H1 (cell line): ENCODE results near the gene MORC3. TPM values are rescaled to one million over a fixed set of nuclear protein-coding genes. Genes with fewer than 3 reads are reported as not detected.

Experiments
- BRCA1 ChIP-seq: IDR thresholded peaks from 2 replicates; pipeline ENCODE4 v1.6.1; 2012; ENCODE audit warnings: low read depth, low read length, improper control_type of control experiment
- CBX8 ChIP-seq: fragments of 300-800, 300-1000 bp; sonication (generic); IDR thresholded peaks from 2 replicates; pipeline ENCODE4 v1.7.1; 2016; ENCODE audit warnings: low read depth, low read length, borderline replicate concordance
- CEBPB ChIP-seq: IDR thresholded peaks from 2 replicates; pipeline ENCODE4 v1.6.1; 2012; ENCODE audit warnings: low read depth, low read length
- GABPA ChIP-seq: IDR thresholded peaks from 2 replicates; pipeline ENCODE4 v1.6.1; 2011; ENCODE audit warnings: mild to moderate bottlenecking, low read length, moderate library complexity, borderline replicate concordance; ENCODE audit not compliant: insufficient read depth
- HDAC2 ChIP-seq, 2 experiments: fragments of 300-600 bp in 1 of 2; sonication (generic) in 1 of 2; IDR thresholded peaks; 2 replicates each; pipeline ENCODE4 v1.6.1; 2011 to 2012; ENCODE audit warnings: low read depth in 2 of 2, low read length in 2 of 2, mild to moderate bottlenecking in 2 of 2, moderate library complexity in 2 of 2, borderline replicate concordance in 1 of 2, inconsistent platforms in 1 of 2
- HDAC6 ChIP-seq: IDR thresholded peaks from one replicate; pipeline ENCODE4 v1.7.1; 2012; ENCODE audit warnings: low read depth, mild to moderate bottlenecking, inconsistent platforms, low read length, moderate library complexity
- RXRA ChIP-seq: IDR thresholded peaks from 2 replicates; pipeline ENCODE4 v1.6.1; 2011; ENCODE audit warnings: low read depth, mild to moderate bottlenecking, low read length, moderate library complexity; ENCODE audit not compliant: insufficient read depth
- TEAD4 ChIP-seq: IDR thresholded peaks from 2 replicates; pipeline ENCODE4 v1.6.1; 2012; ENCODE audit warnings: low read depth, low read length, inconsistent platforms, mixed read lengths
- ZNF274 ChIP-seq: IDR thresholded peaks from 2 replicates; pipeline ENCODE4 v1.7.0; 2012; ENCODE audit warnings: low read length, borderline replicate concordance; ENCODE audit errors: extremely low read depth
- polyA plus RNA-seq, 7 experiments: library from polyadenylated mRNA; depleted of rRNA in 3 of 7; stranded (reverse) in 5 of 7; unstranded in 2 of 7; fragments of >200 nt in 5 of 7; fragments of 200-250 nt in 2 of 7; gene quantifications; 1 replicate in 5 of 7; 2 replicates in 1 of 7; 4 replicates in 1 of 7; pipeline versions ENCODE4 v1.2.1 to v1.2.3, GENCODE V29; 2011 to 2013; ENCODE audit warnings: missing spikeins in 2 of 7, mixed read lengths in 2 of 7
- total RNA-seq: library from RNA; stranded (reverse); fragmentation: NEBNext Ultra II Directional; extraction: Animal tissue kit (Norgen Biotek cat#: 25700); gene quantifications from 2 replicates; pipeline ENCODE4 v1.2.1, GENCODE V29; 2021
- TF ChIP-seq, protein P1 (sequence below): fragments of 300-600 bp; sonication (generic); IDR thresholded peaks from 2 replicates; pipeline ENCODE4 v1.7.1; 2012; ENCODE audit warnings: low read length, moderate library complexity, mild to moderate bottlenecking, inconsistent platforms; ENCODE audit not compliant: insufficient replicate concordance
- TF ChIP-seq, protein P2 (sequence below): IDR thresholded peaks from 2 replicates; pipeline ENCODE4 v1.6.1; 2012; ENCODE audit warnings: inconsistent platforms

MORC3 gene
- total and polyA plus RNA-seq, 2 of the 8 experiments (the other 6 are each of a cell fraction or from before 2014, with no cell fraction given) = 5.0 to 20.4 TPM

DNA sequence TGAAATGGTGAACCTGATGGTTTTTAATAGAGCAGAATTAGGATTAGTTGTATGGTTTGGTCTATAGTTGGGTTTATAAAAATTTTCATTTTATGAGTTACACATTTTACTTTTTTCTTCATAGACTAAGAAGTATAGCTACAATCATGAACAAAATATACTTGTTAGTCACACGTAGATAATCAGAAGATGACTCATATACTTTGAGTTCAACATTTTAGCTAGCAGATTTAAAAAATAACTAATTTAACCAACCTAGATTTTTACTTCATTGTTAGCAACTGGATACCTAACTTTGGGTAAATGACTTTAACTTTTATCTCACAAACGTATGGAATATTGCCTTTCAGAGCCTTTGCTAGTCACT, 27.9 kb downstream of the MORC3 start (continued):
- TF ChIP-seq, protein P1, sequence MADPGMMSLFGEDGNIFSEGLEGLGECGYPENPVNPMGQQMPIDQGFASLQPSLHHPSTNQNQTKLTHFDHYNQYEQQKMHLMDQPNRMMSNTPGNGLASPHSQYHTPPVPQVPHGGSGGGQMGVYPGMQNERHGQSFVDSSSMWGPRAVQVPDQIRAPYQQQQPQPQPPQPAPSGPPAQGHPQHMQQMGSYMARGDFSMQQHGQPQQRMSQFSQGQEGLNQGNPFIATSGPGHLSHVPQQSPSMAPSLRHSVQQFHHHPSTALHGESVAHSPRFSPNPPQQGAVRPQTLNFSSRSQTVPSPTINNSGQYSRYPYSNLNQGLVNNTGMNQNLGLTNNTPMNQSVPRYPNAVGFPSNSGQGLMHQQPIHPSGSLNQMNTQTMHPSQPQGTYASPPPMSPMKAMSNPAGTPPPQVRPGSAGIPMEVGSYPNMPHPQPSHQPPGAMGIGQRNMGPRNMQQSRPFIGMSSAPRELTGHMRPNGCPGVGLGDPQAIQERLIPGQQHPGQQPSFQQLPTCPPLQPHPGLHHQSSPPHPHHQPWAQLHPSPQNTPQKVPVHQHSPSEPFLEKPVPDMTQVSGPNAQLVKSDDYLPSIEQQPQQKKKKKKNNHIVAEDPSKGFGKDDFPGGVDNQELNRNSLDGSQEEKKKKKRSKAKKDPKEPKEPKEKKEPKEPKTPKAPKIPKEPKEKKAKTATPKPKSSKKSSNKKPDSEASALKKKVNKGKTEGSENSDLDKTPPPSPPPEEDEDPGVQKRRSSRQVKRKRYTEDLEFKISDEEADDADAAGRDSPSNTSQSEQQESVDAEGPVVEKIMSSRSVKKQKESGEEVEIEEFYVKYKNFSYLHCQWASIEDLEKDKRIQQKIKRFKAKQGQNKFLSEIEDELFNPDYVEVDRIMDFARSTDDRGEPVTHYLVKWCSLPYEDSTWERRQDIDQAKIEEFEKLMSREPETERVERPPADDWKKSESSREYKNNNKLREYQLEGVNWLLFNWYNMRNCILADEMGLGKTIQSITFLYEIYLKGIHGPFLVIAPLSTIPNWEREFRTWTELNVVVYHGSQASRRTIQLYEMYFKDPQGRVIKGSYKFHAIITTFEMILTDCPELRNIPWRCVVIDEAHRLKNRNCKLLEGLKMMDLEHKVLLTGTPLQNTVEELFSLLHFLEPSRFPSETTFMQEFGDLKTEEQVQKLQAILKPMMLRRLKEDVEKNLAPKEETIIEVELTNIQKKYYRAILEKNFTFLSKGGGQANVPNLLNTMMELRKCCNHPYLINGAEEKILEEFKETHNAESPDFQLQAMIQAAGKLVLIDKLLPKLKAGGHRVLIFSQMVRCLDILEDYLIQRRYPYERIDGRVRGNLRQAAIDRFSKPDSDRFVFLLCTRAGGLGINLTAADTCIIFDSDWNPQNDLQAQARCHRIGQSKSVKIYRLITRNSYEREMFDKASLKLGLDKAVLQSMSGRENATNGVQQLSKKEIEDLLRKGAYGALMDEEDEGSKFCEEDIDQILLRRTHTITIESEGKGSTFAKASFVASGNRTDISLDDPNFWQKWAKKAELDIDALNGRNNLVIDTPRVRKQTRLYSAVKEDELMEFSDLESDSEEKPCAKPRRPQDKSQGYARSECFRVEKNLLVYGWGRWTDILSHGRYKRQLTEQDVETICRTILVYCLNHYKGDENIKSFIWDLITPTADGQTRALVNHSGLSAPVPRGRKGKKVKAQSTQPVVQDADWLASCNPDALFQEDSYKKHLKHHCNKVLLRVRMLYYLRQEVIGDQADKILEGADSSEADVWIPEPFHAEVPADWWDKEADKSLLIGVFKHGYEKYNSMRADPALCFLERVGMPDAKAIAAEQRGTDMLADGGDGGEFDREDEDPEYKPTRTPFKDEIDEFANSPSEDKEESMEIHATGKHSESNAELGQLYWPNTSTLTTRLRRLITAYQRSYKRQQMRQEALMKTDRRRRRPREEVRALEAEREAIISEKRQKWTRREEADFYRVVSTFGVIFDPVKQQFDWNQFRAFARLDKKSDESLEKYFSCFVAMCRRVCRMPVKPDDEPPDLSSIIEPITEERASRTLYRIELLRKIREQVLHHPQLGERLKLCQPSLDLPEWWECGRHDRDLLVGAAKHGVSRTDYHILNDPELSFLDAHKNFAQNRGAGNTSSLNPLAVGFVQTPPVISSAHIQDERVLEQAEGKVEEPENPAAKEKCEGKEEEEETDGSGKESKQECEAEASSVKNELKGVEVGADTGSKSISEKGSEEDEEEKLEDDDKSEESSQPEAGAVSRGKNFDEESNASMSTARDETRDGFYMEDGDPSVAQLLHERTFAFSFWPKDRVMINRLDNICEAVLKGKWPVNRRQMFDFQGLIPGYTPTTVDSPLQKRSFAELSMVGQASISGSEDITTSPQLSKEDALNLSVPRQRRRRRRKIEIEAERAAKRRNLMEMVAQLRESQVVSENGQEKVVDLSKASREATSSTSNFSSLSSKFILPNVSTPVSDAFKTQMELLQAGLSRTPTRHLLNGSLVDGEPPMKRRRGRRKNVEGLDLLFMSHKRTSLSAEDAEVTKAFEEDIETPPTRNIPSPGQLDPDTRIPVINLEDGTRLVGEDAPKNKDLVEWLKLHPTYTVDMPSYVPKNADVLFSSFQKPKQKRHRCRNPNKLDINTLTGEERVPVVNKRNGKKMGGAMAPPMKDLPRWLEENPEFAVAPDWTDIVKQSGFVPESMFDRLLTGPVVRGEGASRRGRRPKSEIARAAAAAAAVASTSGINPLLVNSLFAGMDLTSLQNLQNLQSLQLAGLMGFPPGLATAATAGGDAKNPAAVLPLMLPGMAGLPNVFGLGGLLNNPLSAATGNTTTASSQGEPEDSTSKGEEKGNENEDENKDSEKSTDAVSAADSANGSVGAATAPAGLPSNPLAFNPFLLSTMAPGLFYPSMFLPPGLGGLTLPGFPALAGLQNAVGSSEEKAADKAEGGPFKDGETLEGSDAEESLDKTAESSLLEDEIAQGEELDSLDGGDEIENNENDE = no peak
- no peak for TF ChIP-seq GABPA
- no peak for TF ChIP-seq TEAD4
- TF ChIP-seq CEBPB = no peak
- TF ChIP-seq ZNF274 = no peak
- no peak for TF ChIP-seq HDAC6
- TF ChIP-seq BRCA1 = no peak
- no peak for TF ChIP-seq RXRA
- TF ChIP-seq CBX8 = no peak
- TF ChIP-seq, protein P2, sequence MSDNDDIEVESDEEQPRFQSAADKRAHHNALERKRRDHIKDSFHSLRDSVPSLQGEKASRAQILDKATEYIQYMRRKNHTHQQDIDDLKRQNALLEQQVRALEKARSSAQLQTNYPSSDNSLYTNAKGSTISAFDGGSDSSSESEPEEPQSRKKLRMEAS = no peak
- TF ChIP-seq HDAC2 (IDR thresholded peaks at IDR 0.05; ENCODE audit: borderline replicate concordance in 1 of 2, low read depth in 2 of 2, low read length in 2 of 2) = no peak
